GM12864 (cell line): ENCODE results near the gene CEP295NL.

Experiments
- DNase-seq: peaks from one replicate; pipeline ENCODE4 v3.0.0-alpha.2; 2011; ENCODE audit warnings: low read depth
- H3K4me3 ChIP-seq: 2 replicates; pipeline ENCODE4 v1.5.1; 2011; ENCODE audit warnings: mild to moderate bottlenecking, low read depth, low read length, control low read depth
- TF ChIP-seq, protein P1 (sequence below): IDR thresholded peaks from 2 replicates; pipeline ENCODE4 v1.5.1; 2011; ENCODE audit warnings: low read depth, mild to moderate bottlenecking, moderate library complexity, low read length, control low read depth, inconsistent platforms; ENCODE audit errors: missing control alignments

Gene CEP295NL

DNA sequence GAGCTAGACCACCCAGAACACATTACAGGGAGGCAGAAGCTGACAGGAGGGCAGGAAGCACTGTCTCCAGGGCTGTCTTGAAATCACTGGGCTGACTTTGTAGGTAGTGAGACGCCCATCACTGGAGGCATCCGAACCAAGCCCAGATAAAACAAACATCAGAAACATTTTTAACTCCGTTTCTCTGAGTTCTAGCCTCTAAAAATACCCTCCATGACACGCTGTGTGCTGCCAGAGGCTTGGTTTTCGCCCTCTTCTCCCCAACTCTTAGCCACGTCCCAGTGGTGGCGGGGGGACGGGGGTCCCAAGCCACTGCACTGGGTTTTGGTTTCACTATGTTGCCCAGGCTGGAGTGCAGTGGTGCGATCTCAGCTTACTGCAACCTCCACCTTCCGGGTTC lies 1.2 kb downstream of the CEP295NL start:
- no peak for DNase-seq
- TF ChIP-seq, protein P1, sequence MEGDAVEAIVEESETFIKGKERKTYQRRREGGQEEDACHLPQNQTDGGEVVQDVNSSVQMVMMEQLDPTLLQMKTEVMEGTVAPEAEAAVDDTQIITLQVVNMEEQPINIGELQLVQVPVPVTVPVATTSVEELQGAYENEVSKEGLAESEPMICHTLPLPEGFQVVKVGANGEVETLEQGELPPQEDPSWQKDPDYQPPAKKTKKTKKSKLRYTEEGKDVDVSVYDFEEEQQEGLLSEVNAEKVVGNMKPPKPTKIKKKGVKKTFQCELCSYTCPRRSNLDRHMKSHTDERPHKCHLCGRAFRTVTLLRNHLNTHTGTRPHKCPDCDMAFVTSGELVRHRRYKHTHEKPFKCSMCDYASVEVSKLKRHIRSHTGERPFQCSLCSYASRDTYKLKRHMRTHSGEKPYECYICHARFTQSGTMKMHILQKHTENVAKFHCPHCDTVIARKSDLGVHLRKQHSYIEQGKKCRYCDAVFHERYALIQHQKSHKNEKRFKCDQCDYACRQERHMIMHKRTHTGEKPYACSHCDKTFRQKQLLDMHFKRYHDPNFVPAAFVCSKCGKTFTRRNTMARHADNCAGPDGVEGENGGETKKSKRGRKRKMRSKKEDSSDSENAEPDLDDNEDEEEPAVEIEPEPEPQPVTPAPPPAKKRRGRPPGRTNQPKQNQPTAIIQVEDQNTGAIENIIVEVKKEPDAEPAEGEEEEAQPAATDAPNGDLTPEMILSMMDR: no peak
- no peak overlapping the region for H3K4me3 ChIP-seq

DNA sequence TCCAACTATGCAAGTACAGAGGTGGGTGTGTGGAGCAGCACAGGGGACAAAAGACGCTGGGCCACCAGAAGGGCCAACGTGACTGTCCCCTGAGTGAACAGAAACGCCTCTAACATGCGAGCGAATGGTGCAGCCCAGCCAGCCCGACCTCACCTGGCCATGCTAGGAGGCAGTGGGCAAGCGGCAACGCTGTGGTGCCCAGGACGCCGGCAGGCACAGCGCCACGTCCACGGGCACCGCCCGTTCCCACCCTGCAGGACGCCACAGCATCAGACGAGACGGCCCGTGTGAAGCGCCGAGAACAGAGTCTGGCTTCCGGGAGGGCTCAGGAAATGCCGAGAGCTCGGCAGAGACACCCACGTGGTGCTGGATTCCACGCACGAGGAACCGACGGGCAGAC lies 2.2 kb downstream of the CEP295NL start:
- DNase-seq: no peak
- TF ChIP-seq, protein P1: no peak

DNA sequence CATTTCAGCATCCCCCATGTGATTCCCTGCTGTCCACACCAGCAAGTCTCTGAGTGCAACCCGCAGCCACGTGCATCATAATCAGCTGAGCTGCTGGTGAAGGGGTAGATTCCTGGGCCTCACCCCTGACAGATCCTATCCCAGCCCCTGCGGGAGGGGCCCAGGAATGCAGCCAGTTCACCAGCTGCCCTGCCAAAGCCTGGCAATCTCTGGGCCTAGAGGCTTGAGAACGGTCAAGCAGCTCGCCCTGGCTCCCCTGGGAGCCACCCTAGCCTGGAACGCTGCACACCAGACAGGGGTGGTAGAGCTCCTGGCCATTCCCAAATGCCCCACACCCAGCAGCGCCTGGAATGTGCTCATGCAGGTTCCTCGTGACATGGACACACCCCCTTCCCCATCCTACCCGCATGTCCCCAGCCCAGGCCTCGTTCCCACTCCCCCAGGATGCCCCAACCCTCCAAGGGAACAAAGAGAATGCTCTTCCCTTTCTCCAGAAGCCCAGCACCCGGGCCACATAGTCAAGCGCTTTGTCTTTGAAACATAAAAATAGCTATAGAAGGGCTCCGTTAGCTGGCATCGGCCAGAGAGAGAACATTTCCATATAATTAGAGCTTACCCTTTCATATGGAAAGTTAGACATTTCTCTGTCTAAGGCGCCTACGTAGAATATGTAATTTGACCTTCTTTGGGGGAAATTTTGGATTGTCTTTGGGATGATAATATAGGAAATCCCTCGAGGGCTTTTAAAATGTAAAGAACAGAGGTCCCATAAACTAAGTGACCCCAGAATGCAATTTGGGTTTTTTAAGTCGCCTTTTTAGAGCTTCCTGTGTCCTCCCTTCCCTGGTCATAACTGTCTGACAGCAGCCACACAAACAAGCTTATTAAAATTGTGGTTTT lies 3.4 kb downstream of the CEP295NL start:
- TF ChIP-seq, protein P1: no peak
- H3K4me3 ChIP-seq: no peak overlapping the region
- DNase-seq: no peak

More for the DNA sequence above, 2.2 kb downstream of the CEP295NL start:
- no peak overlapping the region for H3K4me3 ChIP-seq

DNA sequence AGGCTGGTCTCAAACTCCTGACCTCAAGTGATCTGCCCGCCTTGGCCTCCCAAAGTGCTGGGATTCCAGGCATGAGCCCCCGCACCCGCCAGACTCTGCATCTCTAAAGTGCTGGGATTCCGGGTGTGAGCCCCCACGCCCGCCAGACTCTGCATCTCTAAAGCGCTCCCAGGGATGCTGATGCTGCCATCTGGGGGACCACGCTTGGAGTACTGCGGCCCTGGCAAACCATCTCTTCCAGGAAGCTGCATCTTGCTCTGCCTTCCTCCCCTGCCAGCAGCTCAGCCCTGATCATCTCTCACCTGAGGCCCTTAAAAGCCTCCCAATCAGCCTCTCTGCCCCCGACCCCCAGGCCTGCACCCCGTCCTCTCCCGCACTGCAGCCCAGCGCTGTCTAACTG lies 4.1 kb downstream of the CEP295NL start:
- no peak for DNase-seq
- TF ChIP-seq, protein P1: no peak

DNA sequence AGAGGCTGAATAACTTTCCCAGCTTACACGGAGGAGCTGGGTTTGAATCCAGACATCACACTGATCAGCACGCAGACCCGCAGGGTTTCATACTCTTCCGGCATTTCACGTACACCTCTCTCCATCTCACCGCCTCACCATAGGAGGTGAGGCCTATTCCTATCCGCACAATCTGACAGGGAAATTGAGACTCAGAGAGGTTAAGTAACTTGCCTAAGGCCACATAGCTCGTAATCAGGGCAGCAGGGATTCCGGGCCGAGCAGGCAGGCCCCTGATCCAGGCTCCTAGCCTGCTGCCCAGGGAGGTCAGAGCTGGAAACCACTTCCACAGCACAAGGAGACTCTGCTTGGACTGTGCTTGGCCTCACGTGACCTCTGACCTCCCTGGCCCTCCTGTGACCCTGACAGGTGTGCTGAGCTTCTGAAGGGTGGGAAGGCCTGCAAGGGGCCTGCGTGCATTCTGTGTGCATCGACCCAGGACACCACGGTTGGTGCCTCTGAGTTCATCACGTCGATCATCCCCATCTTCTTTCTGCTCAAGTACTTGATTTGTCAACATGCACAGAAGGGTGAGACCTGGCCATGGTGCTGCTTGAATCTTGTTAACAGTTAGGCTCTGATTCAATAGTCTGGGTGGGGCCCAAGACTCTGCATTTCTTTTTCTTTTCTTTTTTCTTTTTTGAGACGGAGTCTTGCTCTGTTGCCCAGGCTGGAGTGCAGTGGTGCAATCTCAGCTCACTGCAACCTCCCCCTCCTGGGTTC lies 4.7 kb downstream of the CEP295NL start:
- no peak for DNase-seq
- no peak overlapping the region for H3K4me3 ChIP-seq
- TF ChIP-seq, protein P1: no peak

More for the DNA sequence above, 4.1 kb downstream of the CEP295NL start:
- H3K4me3 ChIP-seq: no peak overlapping the region

DNA sequence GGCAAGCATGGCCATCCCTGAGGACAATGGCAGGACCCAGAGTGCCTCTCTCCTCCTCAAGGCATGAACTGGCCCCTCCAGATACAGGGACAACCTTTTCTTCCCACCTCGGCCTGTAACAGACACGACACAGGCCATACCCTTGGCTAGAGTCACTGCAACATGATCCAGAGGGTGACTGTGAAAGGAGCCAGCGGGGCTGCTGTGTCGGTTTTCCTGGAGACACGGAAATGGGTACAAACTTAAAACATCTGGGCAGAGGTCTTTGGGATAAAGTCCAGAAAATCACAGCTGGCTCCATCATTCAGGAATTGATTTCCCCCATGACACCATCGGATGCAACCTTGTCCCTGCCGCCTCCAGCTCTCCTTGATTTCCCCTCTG lies 5.3 kb downstream of the CEP295NL start:
- no peak for DNase-seq
- TF ChIP-seq, protein P1: no peak
- H3K4me3 ChIP-seq: no peak overlapping the region
